Vagina (tissue), 2 donors: ENCODE measurements around the gene PHLPP1. TPM values are rescaled to one million over a fixed set of nuclear protein-coding genes. Genes with fewer than 3 reads are reported as not detected.

Experiments
- DNase-seq, 2 donors: peaks; one replicate each; pipeline ENCODE4 v3.0.0-alpha.2; 2017; ENCODE audit errors: extremely low spot score in 2 of 2
- H3K27ac ChIP-seq: fragments of 200-600 bp; sonication (generic); one replicate; pipeline ENCODE4 v1.5.1; 2019
- H3K27me3 ChIP-seq: fragments of 200-600 bp; sonication (generic); one replicate; pipeline ENCODE4 v1.5.1; 2019
- H3K36me3 ChIP-seq, 2 donors: fragments of 200-600 bp; sonication (generic); one replicate each; pipeline ENCODE4 v1.5.1; 2017 to 2019
- H3K4me1 ChIP-seq: fragments of 200-600 bp; sonication (generic); one replicate; pipeline ENCODE4 v1.5.1; 2019
- H3K4me3 ChIP-seq, 2 donors: fragments of 200-600 bp; sonication (generic); 1 replicate in 1 of 2; 2 replicates in 1 of 2; pipeline ENCODE4 v1.5.1; 2016 to 2019
- H3K9me3 ChIP-seq: fragments of 200-600 bp; sonication (generic); one replicate; pipeline ENCODE4 v1.5.1; 2019
- POLR2A ChIP-seq, 2 donors: fragments of 450-650 bp; IDR thresholded peaks; one replicate each; pipeline ENCODE4 v1.6.1; 2017; ENCODE audit warnings: antibody characterized with exemption in 2 of 2, mild to moderate bottlenecking in 2 of 2, moderate library complexity in 2 of 2
- POLR2AphosphoS5 ChIP-seq, 2 donors: sonication (generic); formaldehyde crosslinking; IDR thresholded peaks; one replicate each; pipeline ENCODE4 v1.9.0; 2017; ENCODE audit warnings: antibody characterized with exemption in 2 of 2, mild to moderate bottlenecking in 2 of 2, low read depth in 1 of 2; ENCODE audit not compliant: insufficient read depth in 1 of 2
- intact Hi-C: fragments of 100-400 bp; cut with DNase I; formaldehyde crosslinking; loops from one replicate; pipeline ENCODE4 v1.15.1; 2023
- total RNA-seq: library from RNA; depleted of rRNA; stranded (reverse); fragments of >200 nt; gene quantifications from one replicate; pipeline ENCODE4 v1.2.3, GENCODE V29; 2016
- TF ChIP-seq, protein P1 (sequence below), 3 experiments: fragments of 450-650 bp in 2 of 3; fragments of 200-600 bp in 1 of 3; sonication (generic) in 1 of 3; IDR thresholded peaks; one replicate each; pipeline ENCODE4 v1.5.1; 2017 to 2019; ENCODE audit warnings: antibody characterized with exemption in 3 of 3, mild to moderate bottlenecking in 2 of 3, moderate library complexity in 2 of 3

Gene PHLPP1
- total RNA-seq, 1 donor from 2014 or later: 20.6 TPM

DNA sequence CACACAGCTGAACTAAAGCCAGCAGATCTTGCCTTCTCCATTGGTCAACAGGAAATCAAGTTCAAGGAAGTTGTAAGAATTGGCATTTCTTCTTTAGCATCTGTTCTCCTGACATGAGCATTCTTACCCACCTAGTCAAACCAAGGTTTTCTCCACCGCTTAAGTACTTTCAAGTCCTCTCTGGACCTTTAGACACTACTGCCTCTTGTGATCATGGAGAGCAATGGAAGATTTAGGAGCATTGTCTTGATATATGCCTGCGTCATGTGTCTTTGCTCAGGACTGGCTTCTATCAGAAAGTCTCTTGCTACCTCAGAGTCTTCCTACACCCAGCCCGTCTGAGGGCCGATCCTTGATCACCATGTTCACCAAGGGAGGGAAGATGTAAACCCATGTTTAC lies 262.2 kb downstream of the PHLPP1 start:
- DNase-seq: no peak
- H3K36me3 ChIP-seq: peaks cover 0 to 27% of the 10 kb centered on the region in 2 donors
- intact Hi-C loops: no loop called here

DNA sequence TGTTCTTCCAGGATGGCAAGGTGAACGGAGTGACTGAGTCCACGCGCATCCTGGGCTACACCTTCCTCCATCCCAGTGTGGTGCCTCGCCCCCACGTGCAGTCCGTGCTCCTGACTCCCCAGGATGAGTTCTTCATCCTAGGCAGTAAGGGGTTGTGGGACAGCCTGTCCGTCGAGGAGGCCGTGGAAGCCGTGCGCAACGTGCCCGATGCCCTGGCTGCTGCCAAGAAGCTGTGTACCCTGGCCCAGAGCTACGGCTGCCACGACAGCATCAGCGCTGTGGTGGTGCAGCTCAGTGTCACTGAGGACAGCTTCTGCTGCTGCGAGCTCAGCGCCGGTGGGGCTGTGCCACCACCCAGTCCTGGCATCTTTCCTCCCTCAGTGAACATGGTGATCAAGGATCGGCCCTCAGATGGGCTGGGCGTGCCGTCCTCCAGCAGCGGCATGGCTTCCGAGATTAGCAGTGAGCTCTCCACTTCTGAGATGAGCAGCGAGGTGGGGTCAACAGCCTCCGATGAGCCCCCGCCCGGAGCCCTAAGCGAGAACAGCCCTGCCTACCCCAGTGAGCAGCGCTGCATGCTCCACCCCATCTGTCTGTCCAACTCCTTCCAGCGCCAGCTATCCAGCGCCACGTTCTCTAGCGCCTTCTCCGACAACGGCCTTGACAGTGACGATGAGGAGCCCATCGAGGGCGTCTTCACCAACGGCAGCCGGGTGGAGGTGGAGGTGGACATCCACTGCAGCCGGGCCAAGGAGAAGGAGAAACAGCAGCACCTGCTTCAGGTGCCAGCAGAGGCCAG lies 263.1 kb downstream of the PHLPP1 start:
- no peak for DNase-seq
- no peak overlapping the region for H3K27ac ChIP-seq
- no peaks in the 10 kb centered on the region for H3K27me3 ChIP-seq
- no peaks in the 10 kb centered on the region for H3K4me1 ChIP-seq
- no peaks in the 10 kb centered on the region for H3K9me3 ChIP-seq
- no peak overlapping the region for H3K4me3 ChIP-seq
- peaks cover 0 to 27% of the 10 kb centered on the region in 2 donors for H3K36me3 ChIP-seq
- no peak for TF ChIP-seq POLR2A (IDR thresholded peaks at IDR 0.05)
- TF ChIP-seq POLR2AphosphoS5 (IDR thresholded peaks at IDR 0.05; ENCODE audit: insufficient read depth in 1 of 2, low read depth in 1 of 2): no peak
- TF ChIP-seq, protein P1, sequence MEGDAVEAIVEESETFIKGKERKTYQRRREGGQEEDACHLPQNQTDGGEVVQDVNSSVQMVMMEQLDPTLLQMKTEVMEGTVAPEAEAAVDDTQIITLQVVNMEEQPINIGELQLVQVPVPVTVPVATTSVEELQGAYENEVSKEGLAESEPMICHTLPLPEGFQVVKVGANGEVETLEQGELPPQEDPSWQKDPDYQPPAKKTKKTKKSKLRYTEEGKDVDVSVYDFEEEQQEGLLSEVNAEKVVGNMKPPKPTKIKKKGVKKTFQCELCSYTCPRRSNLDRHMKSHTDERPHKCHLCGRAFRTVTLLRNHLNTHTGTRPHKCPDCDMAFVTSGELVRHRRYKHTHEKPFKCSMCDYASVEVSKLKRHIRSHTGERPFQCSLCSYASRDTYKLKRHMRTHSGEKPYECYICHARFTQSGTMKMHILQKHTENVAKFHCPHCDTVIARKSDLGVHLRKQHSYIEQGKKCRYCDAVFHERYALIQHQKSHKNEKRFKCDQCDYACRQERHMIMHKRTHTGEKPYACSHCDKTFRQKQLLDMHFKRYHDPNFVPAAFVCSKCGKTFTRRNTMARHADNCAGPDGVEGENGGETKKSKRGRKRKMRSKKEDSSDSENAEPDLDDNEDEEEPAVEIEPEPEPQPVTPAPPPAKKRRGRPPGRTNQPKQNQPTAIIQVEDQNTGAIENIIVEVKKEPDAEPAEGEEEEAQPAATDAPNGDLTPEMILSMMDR (IDR thresholded peaks at IDR 0.05): no peak
- intact Hi-C loops: no loop called here

More for the DNA sequence above, 262.2 kb downstream of the PHLPP1 start:
- H3K27me3 ChIP-seq: no peaks in the 10 kb centered on the region
- H3K4me3 ChIP-seq: no peak overlapping the region
- no peak for TF ChIP-seq POLR2A (IDR thresholded peaks at IDR 0.05)
- no peak for TF ChIP-seq POLR2AphosphoS5 (IDR thresholded peaks at IDR 0.05; ENCODE audit: insufficient read depth in 1 of 2, low read depth in 1 of 2)
- TF ChIP-seq, protein P1 (IDR thresholded peaks at IDR 0.05): no peak
- no peak overlapping the region for H3K27ac ChIP-seq
- no peaks in the 10 kb centered on the region for H3K9me3 ChIP-seq
- no peaks in the 10 kb centered on the region for H3K4me1 ChIP-seq

DNA sequence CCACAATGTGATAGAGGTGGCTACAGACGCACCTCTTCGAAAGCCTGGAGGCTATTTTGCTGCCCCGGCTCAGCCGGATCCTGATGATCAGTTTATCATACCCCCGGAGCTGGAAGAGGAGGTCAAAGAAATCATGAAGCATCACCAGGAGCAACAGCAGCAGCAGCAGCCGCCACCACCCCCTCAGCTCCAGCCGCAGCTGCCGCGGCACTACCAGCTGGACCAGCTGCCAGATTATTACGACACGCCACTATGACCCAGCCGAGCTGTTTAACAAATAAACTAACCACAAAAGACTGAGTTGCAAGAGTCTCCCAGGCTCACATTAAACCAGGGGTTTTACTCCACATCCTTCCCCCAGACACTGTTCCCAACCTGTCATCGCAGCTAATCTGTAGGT lies 263.8 kb downstream of the PHLPP1 start:
- H3K27ac ChIP-seq: no peak overlapping the region
- no peaks in the 10 kb centered on the region for H3K27me3 ChIP-seq
- H3K4me1 ChIP-seq: no peaks in the 10 kb centered on the region
- no peak for DNase-seq
- H3K4me3 ChIP-seq: no peak overlapping the region
- H3K36me3 ChIP-seq: peaks cover 0 to 27% of the 10 kb centered on the region in 2 donors
- intact Hi-C loops: no loop called here
- TF ChIP-seq POLR2AphosphoS5 (IDR thresholded peaks at IDR 0.05; ENCODE audit: insufficient read depth in 1 of 2, low read depth in 1 of 2): peak in 1 of 2 donors; percentile 27
- no peak for TF ChIP-seq POLR2A (IDR thresholded peaks at IDR 0.05)
- TF ChIP-seq, protein P1 (IDR thresholded peaks at IDR 0.05): no peak
- no peaks in the 10 kb centered on the region for H3K9me3 ChIP-seq

DNA sequence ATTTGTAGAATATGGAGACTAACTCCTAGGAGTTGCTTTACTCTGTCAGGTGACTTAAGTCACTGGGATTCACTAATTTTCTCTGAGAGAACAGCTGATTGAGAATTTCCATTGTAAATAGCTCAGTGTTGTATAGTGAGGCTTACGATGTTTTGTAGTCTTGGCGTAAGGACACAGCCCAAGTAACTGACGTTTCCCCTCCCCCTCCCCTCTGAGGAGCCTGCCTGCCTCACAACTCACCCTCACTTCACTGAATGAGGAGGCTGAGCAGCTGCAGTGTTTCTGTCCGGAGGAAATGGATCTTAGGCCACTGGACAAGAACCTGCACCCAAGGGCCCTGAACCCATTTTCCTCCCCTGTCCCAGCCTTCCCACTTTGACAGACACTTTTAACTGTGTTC lies 264.6 kb downstream of the PHLPP1 start:
- Histone ChIP-seq H3K4me3 (no peak overlapping the region), H3K27me3 (no peaks in the 10 kb centered on the region), H3K36me3 (peaks cover 0 to 27% of the 10 kb centered on the region in 2 donors), H3K27ac (no peak overlapping the region), H3K9me3 (no peaks in the 10 kb centered on the region), H3K4me1 (no peaks in the 10 kb centered on the region)
- intact Hi-C loops: loop anchor here (2.0 to 5.0 kb wide), 2 partner anchors 265 to 393 kb away; partner anchors contain the start of gene PHLPP1
- no peak for DNase-seq
- no peak for TF ChIP-seq POLR2A (IDR thresholded peaks at IDR 0.05)
- TF ChIP-seq, protein P1 (IDR thresholded peaks at IDR 0.05): no peak
- no peak for TF ChIP-seq POLR2AphosphoS5 (IDR thresholded peaks at IDR 0.05; ENCODE audit: insufficient read depth in 1 of 2, low read depth in 1 of 2)

DNA sequence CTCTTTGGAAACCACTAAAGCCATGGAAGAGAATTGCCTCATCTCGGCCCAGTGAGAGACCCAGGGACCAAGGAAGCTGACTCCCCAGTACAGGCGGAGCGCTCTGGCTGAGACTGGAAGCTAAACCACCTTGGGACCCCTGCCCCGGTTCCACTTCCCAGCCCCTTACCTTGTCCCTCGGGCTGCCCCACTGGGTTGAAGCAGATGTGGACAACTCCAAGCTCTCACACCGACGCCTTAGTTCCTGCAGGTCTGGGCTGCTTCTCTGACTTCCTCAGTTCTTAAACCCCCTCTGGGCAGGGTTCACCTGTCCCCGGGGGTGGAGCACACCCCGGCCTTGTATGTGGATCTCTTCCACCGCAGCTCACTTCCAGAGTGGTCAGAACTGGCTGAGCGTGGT lies 266.2 kb downstream of the PHLPP1 start:
- TF ChIP-seq POLR2AphosphoS5 (IDR thresholded peaks at IDR 0.05; ENCODE audit: insufficient read depth in 1 of 2, low read depth in 1 of 2) (no peak), POLR2A (IDR thresholded peaks at IDR 0.05) (no peak)
- TF ChIP-seq, protein P1 (IDR thresholded peaks at IDR 0.05): no peak
- no peak overlapping the region for H3K27ac ChIP-seq
- H3K4me3 ChIP-seq: no peak overlapping the region
- H3K9me3 ChIP-seq: no peaks in the 10 kb centered on the region
- no peaks in the 10 kb centered on the region for H3K27me3 ChIP-seq
- H3K36me3 ChIP-seq: peaks cover 0 to 12% of the 10 kb centered on the region in 2 donors
- no peaks in the 10 kb centered on the region for H3K4me1 ChIP-seq
- intact Hi-C loops: loop anchor here (2.0 to 5.0 kb wide), 2 partner anchors 267 to 394 kb away; partner anchors contain the start of gene PHLPP1
- DNase-seq: no peak
